ENCODE data around the gene C9orf85.

GRCh38 chr9:71875345-71875744, 36.1 kb upstream of the C9orf85 start:
- TF ChIP-seq CTCF (IDR thresholded peaks at IDR 0.05) (no peak), POLR2AphosphoS5 (IDR thresholded peaks at IDR 0.05) (no peak), POLR2A (IDR thresholded peaks at IDR 0.05) (no peak)

Data from stomach (tissue), 4 donors.